CD4-positive, CD25-positive, alpha-beta regulatory T cell (primary cell): ENCODE measurements around the gene ING3. TPM values are rescaled to one million over a fixed set of nuclear protein-coding genes. Genes with fewer than 3 reads are reported as not detected.
"Not testable (repeated sequence)": the region's sequence is repeated elsewhere in the genome, so short reads cannot be mapped to it uniquely, and the experiment has no call there.

Source experiments
- ATAC-seq, 2 donors: fragments of 150-1000 bp; cut with Tn5 transposase; one replicate each; pipeline ENCODE4 v1.10.0; 2021; ENCODE audit warnings: low read depth in 2 of 2, moderate number of reproducible peaks in 2 of 2, moderate library complexity in 1 of 2
- DNase-seq, 3 donors: peaks; one replicate each; pipeline versions ENCODE4 v3.0.0 to v3.0.0-alpha.2; 2012 to 2022; ENCODE audit warnings: mixed read lengths in 1 of 3
- H3K27ac ChIP-seq: one replicate; pipeline ENCODE4 v1.7.0; 2013; ENCODE audit warnings: mild to moderate bottlenecking, low read length; ENCODE audit not compliant: insufficient read depth, poor library complexity, severe bottlenecking
- H3K27me3 ChIP-seq: one replicate; pipeline ENCODE4 v1.7.0; 2013; ENCODE audit warnings: low read length; ENCODE audit not compliant: control insufficient read depth, insufficient read depth
- H3K36me3 ChIP-seq: one replicate; pipeline ENCODE4 v1.7.0; 2013; ENCODE audit warnings: mild to moderate bottlenecking, low read length, moderate library complexity; ENCODE audit not compliant: control insufficient read depth, insufficient read depth
- H3K4me1 ChIP-seq: 2 replicates; pipeline ENCODE4 v1.7.0; 2013; ENCODE audit warnings: mild to moderate bottlenecking, low read length; ENCODE audit not compliant: insufficient read depth, control insufficient read depth, poor library complexity, severe bottlenecking
- H3K4me3 ChIP-seq: one replicate; pipeline ENCODE4 v1.7.0; 2013; ENCODE audit warnings: low read depth, mild to moderate bottlenecking, low read length, moderate library complexity
- H3K9me3 ChIP-seq, 2 experiments: 1 replicate in 1 of 2; 2 replicates in 1 of 2; pipeline ENCODE4 v1.7.0; 2013; ENCODE audit warnings: low read length in 2 of 2, mild to moderate bottlenecking in 1 of 2, moderate library complexity in 1 of 2; ENCODE audit not compliant: control insufficient read depth in 2 of 2
- H3K27ac Mint-ChIP-seq, 3 donors: one replicate each; pipeline ENCODE4 v1.8.0; 2020 to 2022; ENCODE audit warnings: mild to moderate bottlenecking in 3 of 3, mixed read lengths in 3 of 3, moderate library complexity in 2 of 3
- H3K27me3 Mint-ChIP-seq: one replicate; pipeline ENCODE4 v1.8.0; 2022; ENCODE audit warnings: mild to moderate bottlenecking, mixed read lengths
- H3K36me3 Mint-ChIP-seq: one replicate; pipeline ENCODE4 v1.8.0; 2020; ENCODE audit warnings: mixed read lengths
- H3K4me1 Mint-ChIP-seq, 4 donors: one replicate each; pipeline ENCODE4 v1.8.0; 2020 to 2022; ENCODE audit warnings: mixed read lengths in 4 of 4, mild to moderate bottlenecking in 1 of 4
- H3K4me3 Mint-ChIP-seq, 4 donors: one replicate each; pipeline ENCODE4 v1.8.0; 2020 to 2022; ENCODE audit warnings: mild to moderate bottlenecking in 4 of 4, mixed read lengths in 4 of 4, moderate library complexity in 3 of 4
- H3K9me3 Mint-ChIP-seq, 7 donors: one replicate each; pipeline ENCODE4 v1.8.0; 2020 to 2022; ENCODE audit warnings: mixed read lengths in 7 of 7, mild to moderate bottlenecking in 3 of 7, moderate library complexity in 2 of 7
- polyA plus RNA-seq, 4 donors: library from polyadenylated mRNA; unstranded; fragments of 300-500 nt; fragmentation: Illumina TruSeq; gene quantifications; one replicate each; pipeline ENCODE4 v1.2.3, GENCODE V29; 2021
- total RNA-seq: library from RNA; stranded (reverse); gene quantifications from one replicate; pipeline ENCODE4 v1.2.3, GENCODE V29; 2022

Gene ING3
- total and polyA plus RNA-seq, 5 donors from 2014 or later, result 30.4 to 49.3 (median 40.2) TPM

DNA sequence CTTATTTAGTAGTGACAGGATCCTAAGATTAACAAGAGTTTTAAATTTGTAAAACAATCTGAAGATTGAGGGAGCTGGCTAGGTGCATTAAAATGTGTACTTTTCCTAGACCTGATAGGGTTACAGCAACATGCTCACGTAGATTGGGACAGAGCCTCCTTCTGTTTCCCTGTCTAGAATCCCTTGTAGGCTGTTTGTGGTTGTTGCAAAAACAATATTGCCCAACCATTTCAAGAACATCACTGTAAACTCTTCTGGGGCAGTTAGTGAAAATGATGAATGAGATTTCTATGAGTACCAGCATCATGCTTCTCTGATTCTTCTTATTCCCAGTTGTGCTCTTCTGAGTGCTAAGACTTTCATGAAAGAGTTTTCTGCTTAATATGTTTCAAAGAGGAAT, 23.3 kb downstream of the ING3 start:
- H3K4me1 Mint-ChIP-seq, result peaks cover 0 to 17% (median 0%) of the 10 kb centered on the region in 4 donors
- Histone ChIP-seq H3K36me3 (peaks cover 67% of the 10 kb centered on the region), H3K9me3 (no peaks in the 10 kb centered on the region), H3K27ac (no peak overlapping the region), H3K4me1 (no peaks in the 10 kb centered on the region), H3K4me3 (no peak overlapping the region), H3K27me3 (no peaks in the 10 kb centered on the region)
- ATAC-seq, result no peak
- H3K27ac Mint-ChIP-seq, result peak overlapping the region in 1 of 3 donors; percentile 71
- H3K36me3 Mint-ChIP-seq, result peaks cover 44% of the 10 kb centered on the region
- no peaks in the 10 kb centered on the region for H3K9me3 Mint-ChIP-seq
- H3K27me3 Mint-ChIP-seq, result no peaks in the 10 kb centered on the region
- no peak for DNase-seq
- no peak overlapping the region for H3K4me3 Mint-ChIP-seq

GRCh38 chr7:120979765-120980499, 29.4 kb downstream of the ING3 start:
- Mint-ChIP-seq H3K27ac (peak overlapping the region in 1 of 3 donors; percentile 20), H3K9me3 (no peaks in the 10 kb centered on the region)
- no peak for ATAC-seq

DNA sequence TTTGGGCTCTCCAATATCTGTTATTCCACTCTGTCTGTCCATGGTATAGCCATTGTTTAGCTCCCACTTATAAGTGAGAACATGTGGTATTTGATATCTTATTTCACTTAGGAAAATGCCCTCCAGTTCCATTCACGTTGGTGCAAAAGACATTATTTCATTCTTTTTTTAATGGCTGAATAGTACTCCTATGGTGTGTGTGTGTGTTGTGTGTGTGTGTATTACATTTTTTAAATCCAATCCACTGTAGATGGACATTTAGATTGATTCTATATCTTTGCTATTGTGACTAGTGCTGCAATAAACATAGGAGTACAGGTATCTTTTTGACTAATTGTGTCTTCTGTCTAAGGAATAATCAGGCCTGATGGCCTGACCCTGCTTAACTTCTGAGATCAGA, 30.5 kb downstream of the ING3 start:
- H3K4me3 Mint-ChIP-seq, result no peak overlapping the region
- H3K9me3 Mint-ChIP-seq, result peaks cover 0 to 1% (median 0%) of the 10 kb centered on the region in 7 donors
- no peak for DNase-seq
- no peak for ATAC-seq
- Histone ChIP-seq H3K4me3 (no peak overlapping the region), H3K4me1 (no peaks in the 10 kb centered on the region), H3K27me3 (peaks cover 2% of the 10 kb centered on the region), H3K9me3 (no peaks in the 10 kb centered on the region), H3K27ac (no peak overlapping the region), H3K36me3 (no peaks in the 10 kb centered on the region)
- H3K36me3 Mint-ChIP-seq, result no peaks in the 10 kb centered on the region
- H3K27me3 Mint-ChIP-seq, result peaks cover 4% of the 10 kb centered on the region
- no peak overlapping the region for H3K27ac Mint-ChIP-seq
- peaks cover 0 to 8% (median 5%) of the 10 kb centered on the region in 4 donors for H3K4me1 Mint-ChIP-seq

More at GRCh38 chr7:120979765-120980499, 29.4 kb downstream of the ING3 start:
- Mint-ChIP-seq H3K27me3 (no peaks in the 10 kb centered on the region), H3K4me3 (no peak overlapping the region), H3K4me1 (peaks cover 0 to 8% (median 5%) of the 10 kb centered on the region in 4 donors), H3K36me3 (peaks cover 4% of the 10 kb centered on the region)
- Histone ChIP-seq H3K9me3 (no peaks in the 10 kb centered on the region), H3K36me3 (peaks cover 11% of the 10 kb centered on the region), H3K4me3 (no peak overlapping the region), H3K27me3 (no peaks in the 10 kb centered on the region), H3K4me1 (no peaks in the 10 kb centered on the region), H3K27ac (no peak overlapping the region)
- no peak for DNase-seq

- DNase-seq, result peak in 1 of 3 donors; percentile 35
- Mint-ChIP-seq H3K36me3 (no peaks in the 10 kb centered on the region), H3K4me1 (peaks cover 0 to 8% (median 5%) of the 10 kb centered on the region in 4 donors), H3K27me3 (peaks cover 10% of the 10 kb centered on the region), H3K27ac (no peak overlapping the region), H3K4me3 (no peak overlapping the region), H3K9me3 (peaks cover 0 to 1% (median 0%) of the 10 kb centered on the region in 7 donors)
- Histone ChIP-seq H3K36me3 (no peaks in the 10 kb centered on the region), H3K4me3 (no peak overlapping the region), H3K27me3 (peaks cover 2% of the 10 kb centered on the region), H3K27ac (no peak overlapping the region), H3K9me3 (no peaks in the 10 kb centered on the region), H3K4me1 (no peaks in the 10 kb centered on the region)
- ATAC-seq, result no peak
Observed at GRCh38 chr7:120981888-120982615, 31.5 kb downstream of the ING3 start.

- H3K36me3 Mint-ChIP-seq, result not testable (repeated sequence)
Observed at GRCh38 chr7:120983592-120983991, 33.0 kb downstream of the ING3 start.

GRCh38 chr7:120984406-120984805, 33.8 kb downstream of the ING3 start:
- no peak overlapping the region for H3K27ac ChIP-seq
- no peaks in the 10 kb centered on the region for H3K9me3 ChIP-seq
- Mint-ChIP-seq H3K27me3 (peaks cover 33% of the 10 kb centered on the region), H3K9me3 (peaks cover 0 to 2% (median 0%) of the 10 kb centered on the region in 7 donors), H3K4me3 (no peak overlapping the region), H3K36me3 (no peaks in the 10 kb centered on the region), H3K4me1 (peaks cover 12 to 24% (median 16%) of the 10 kb centered on the region in 4 donors), H3K27ac (no peak overlapping the region)
- peaks cover 20% of the 10 kb centered on the region for H3K27me3 ChIP-seq
- peaks cover 14% of the 10 kb centered on the region for H3K4me1 ChIP-seq
- no peak overlapping the region for H3K4me3 ChIP-seq
- H3K36me3 ChIP-seq, result no peaks in the 10 kb centered on the region
- ATAC-seq (no peak), DNase-seq (no peak)

More at GRCh38 chr7:120983592-120983991, 33.0 kb downstream of the ING3 start:
- H3K4me3 Mint-ChIP-seq, H3K9me3 Mint-ChIP-seq, H3K36me3 ChIP-seq, DNase-seq, H3K27ac Mint-ChIP-seq, H3K9me3 ChIP-seq, ATAC-seq, H3K4me3 ChIP-seq, H3K27ac ChIP-seq: not testable (repeated sequence)
- peaks cover 12% of the 10 kb centered on the region for H3K27me3 ChIP-seq
- peaks cover 11% of the 10 kb centered on the region for H3K4me1 ChIP-seq
- Mint-ChIP-seq H3K27me3 (peaks cover 25% of the 10 kb centered on the region), H3K4me1 (peaks cover 5 to 18% (median 15%) of the 10 kb centered on the region in 4 donors)

DNA sequence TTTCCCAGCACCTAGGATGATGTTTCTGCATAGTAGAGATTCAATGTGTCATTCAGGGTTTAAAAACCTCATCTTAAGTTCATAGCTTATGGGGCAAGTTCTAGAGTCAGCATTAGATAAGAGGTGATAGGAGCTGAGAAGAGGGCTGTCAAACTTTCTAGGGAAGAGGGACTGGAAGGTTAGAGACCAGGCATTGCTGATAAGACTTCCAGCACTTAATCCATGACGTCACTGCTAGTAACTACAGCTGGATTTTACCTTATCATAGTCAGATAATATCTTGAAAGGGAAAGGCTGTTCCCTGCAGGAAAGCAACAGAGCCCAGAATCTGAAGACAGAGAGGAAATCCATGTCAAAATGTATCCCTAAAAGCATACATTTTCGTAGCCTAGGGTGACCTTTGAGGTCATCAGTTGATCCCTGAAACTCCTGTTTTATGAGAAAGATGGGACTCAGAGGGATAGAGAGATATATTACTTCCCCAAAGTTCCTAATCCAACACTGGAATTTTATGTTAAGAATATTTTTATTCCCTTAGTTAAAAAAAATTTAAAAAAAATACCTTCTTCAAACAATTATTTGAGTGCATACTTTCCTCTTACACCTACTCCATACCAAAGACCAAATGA, 34.7 kb downstream of the ING3 start:
- Histone ChIP-seq H3K36me3 (no peaks in the 10 kb centered on the region), H3K4me3 (no peak overlapping the region), H3K4me1 (peaks cover 14% of the 10 kb centered on the region), H3K27ac (no peak overlapping the region), H3K9me3 (no peaks in the 10 kb centered on the region), H3K27me3 (peaks cover 25% of the 10 kb centered on the region)
- H3K4me1 Mint-ChIP-seq, result peaks cover 12 to 25% (median 19%) of the 10 kb centered on the region in 4 donors
- no peaks in the 10 kb centered on the region for H3K36me3 Mint-ChIP-seq
- peaks cover 42% of the 10 kb centered on the region for H3K27me3 Mint-ChIP-seq
- DNase-seq, result no peak
- no peak for ATAC-seq
- H3K9me3 Mint-ChIP-seq, result peaks cover 0 to 2% (median 0%) of the 10 kb centered on the region in 7 donors
- no peak overlapping the region for H3K27ac Mint-ChIP-seq
- no peak overlapping the region for H3K4me3 Mint-ChIP-seq
